OCI-LY7 (cell line): ENCODE measurements around the gene RHBDL1. TPM values are rescaled to one million over a fixed set of nuclear protein-coding genes. Genes with fewer than 3 reads are reported as not detected.

Experiments used
- BruUV-seq: library from RNA; stranded (reverse); fragments of 400-500 nt; replicated peaks from 2 replicates; lab custom pipeline; 2021; lab: Mats Ljungman, UMichigan
- CTCF ChIA-PET: fragments of 300-600 bp; sonication (Branson Sonifier 250); formaldehyde crosslinking; loops from one replicate; lab custom pipeline; 2022; ENCODE audit warnings: antibody characterized with exemption; ENCODE audit not compliant: unreplicated experiment; lab: Charles Lee
- POLR2A ChIA-PET: fragments of 300-600 bp; sonication (Branson Sonifier 250); formaldehyde crosslinking; loops from one replicate; lab custom pipeline; 2022; ENCODE audit warnings: antibody characterized with exemption; lab: Charles Lee
- DNase-seq: peaks from one replicate; pipeline ENCODE4 v3.0.0-alpha.2; 2015; ENCODE audit warnings: low spot score
- H2AFZ ChIP-seq: fragments of 200-600 bp; sonication (generic), shearing (Covaris generic); 2 replicates; pipeline ENCODE4 v1.6.1; 2014; ENCODE audit warnings: mild to moderate bottlenecking, antibody characterized with exemption, low read length, moderate library complexity
- H3K27ac ChIP-seq: fragments of 200-600 bp; sonication (generic); 2 replicates; pipeline ENCODE4 v1.5.1; 2014; ENCODE audit warnings: mixed run types, low read depth, mild to moderate bottlenecking, moderate library complexity, low read length, inconsistent platforms; ENCODE audit not compliant: poor library complexity, severe bottlenecking
- H3K36me3 ChIP-seq: fragments of 200-600 bp; sonication (generic); 2 replicates; pipeline ENCODE4 v1.6.1; 2014; ENCODE audit warnings: mild to moderate bottlenecking, antibody characterized with exemption, low read length, moderate library complexity, mixed read lengths; ENCODE audit not compliant: insufficient read depth
- H3K4me1 ChIP-seq: fragments of 200-600 bp; sonication (generic); 2 replicates; pipeline ENCODE4 v1.5.1; 2014; ENCODE audit warnings: mild to moderate bottlenecking, low read length; ENCODE audit not compliant: insufficient read depth, poor library complexity, severe bottlenecking
- H3K4me2 ChIP-seq: fragments of 200-600 bp; sonication (generic); 2 replicates; pipeline ENCODE4 v1.6.1; 2014; ENCODE audit warnings: mild to moderate bottlenecking, low read length
- H3K4me3 ChIP-seq: fragments of 200-600 bp; sonication (generic); 2 replicates; pipeline ENCODE4 v1.5.1; 2014; ENCODE audit warnings: mild to moderate bottlenecking, low read depth, low read length; ENCODE audit not compliant: poor library complexity, severe bottlenecking
- H3K79me2 ChIP-seq: fragments of 200-600 bp; sonication (generic); 2 replicates; pipeline ENCODE4 v1.6.1; 2016; ENCODE audit warnings: low read depth, mild to moderate bottlenecking, low read length, moderate library complexity, mixed read lengths; ENCODE audit not compliant: insufficient read depth
- H3K9me2 ChIP-seq: fragments of 200-600 bp; sonication (generic); 2 replicates; pipeline ENCODE4 v1.6.1; 2016; ENCODE audit warnings: mild to moderate bottlenecking, low read length, mixed read lengths; ENCODE audit not compliant: insufficient read depth
- H3K9me3 ChIP-seq: fragments of 200-600 bp; sonication (generic); 2 replicates; pipeline ENCODE4 v1.6.1; 2014; ENCODE audit warnings: mild to moderate bottlenecking, mixed run types, low read length, mixed read lengths
- H4K20me1 ChIP-seq: fragments of 200-600 bp; sonication (generic); 2 replicates; pipeline ENCODE4 v1.6.1; 2014; ENCODE audit warnings: mild to moderate bottlenecking, antibody characterized with exemption, low read length, moderate library complexity, mixed read lengths; ENCODE audit not compliant: insufficient read depth
- CTCF ChIP-seq: fragments of 200-600 bp; sonication (generic); conservative IDR thresholded peaks from 2 replicates; pipeline ENCODE4 v1.5.1; 2014; ENCODE audit warnings: mild to moderate bottlenecking, antibody characterized with exemption, low read length, moderate library complexity, mixed read lengths
- EZH2phosphoT487 ChIP-seq: fragments of 200-600 bp; sonication (generic); IDR thresholded peaks from 2 replicates; pipeline ENCODE4 v1.6.1; 2018; ENCODE audit warnings: low read depth, borderline replicate concordance, mild to moderate bottlenecking, mixed run types, antibody characterized with exemption, low read length, moderate library complexity, mixed read lengths
- intact Hi-C: fragments of 100-400 bp; cut with micrococcal nuclease; formaldehyde crosslinking; loops from one replicate; pipeline ENCODE4 v1.10.0; 2022; ENCODE audit not compliant: unreplicated experiment
- total RNA-seq, 2 experiments: library from RNA; depleted of rRNA in 1 of 2; stranded (reverse); fragments of >200 nt in 1 of 2; shearing (Covaris generic) in 1 of 2; gene quantifications; 2 replicates each; pipeline ENCODE4 v1.2.3, GENCODE V29; 2014 to 2022

RHBDL1 gene
- total RNA-seq, 2 experiments from 2014 or later: 4.2 TPM

- no TSS peak for BruUV-seq
- no peaks in the 10 kb centered on the region for H4K20me1 ChIP-seq
- H3K9me3 ChIP-seq: no peaks in the 10 kb centered on the region
- H3K36me3 ChIP-seq: peaks cover 8% of the 10 kb centered on the region; the same call in 1 of the 2 replicates
- no peak overlapping the region for H3K4me3 ChIP-seq
- peak overlapping the region; percentile 73 for H3K27ac ChIP-seq
- CTCF ChIA-PET: no interaction called here
- H3K79me2 ChIP-seq: peaks cover 8% of the 10 kb centered on the region; the same call in 1 of the 2 replicates
- intact Hi-C loops: no loop called here
- no peaks in the 10 kb centered on the region for H3K9me2 ChIP-seq
- peaks cover 51% of the 10 kb centered on the region for H3K4me1 ChIP-seq
- no peak for DNase-seq
- POLR2A ChIA-PET: no interaction called here
- H2AFZ ChIP-seq: no peak overlapping the region
- no peak for TF ChIP-seq EZH2phosphoT487
- TF ChIP-seq CTCF: no peak
- H3K4me2 ChIP-seq: peak overlapping the region; percentile 72; the same call in 1 of the 2 replicates
These were observed 37.4 kb upstream of the RHBDL1 start for GRCh38 chr16:638034-638543.

GRCh38 chr16:638836-639235 lies 36.6 kb upstream of the RHBDL1 start:
- ChIA-PET CTCF (no interaction called here), POLR2A (no interaction called here)
- H3K4me2 ChIP-seq: peak overlapping the region; percentile 70
- H3K36me3 ChIP-seq: peaks cover 8% of the 10 kb centered on the region; the same call in 1 of the 2 replicates
- intact Hi-C loops: no loop called here
- H3K4me3 ChIP-seq: peak overlapping the region; percentile 41
- H3K27ac ChIP-seq: peak overlapping the region; percentile 73
- H2AFZ ChIP-seq: peak overlapping the region; percentile 84
- BruUV-seq: no TSS peak
- no peak for DNase-seq
- no peaks in the 10 kb centered on the region for H3K9me3 ChIP-seq
- peaks cover 8% of the 10 kb centered on the region; the same call in 1 of the 2 replicates for H3K79me2 ChIP-seq
- no peaks in the 10 kb centered on the region for H4K20me1 ChIP-seq
- TF ChIP-seq EZH2phosphoT487: no peak
- TF ChIP-seq CTCF: no peak
- H3K4me1 ChIP-seq: peaks cover 54% of the 10 kb centered on the region
- no peaks in the 10 kb centered on the region for H3K9me2 ChIP-seq

GRCh38 chr16:640614-641013 lies 34.9 kb upstream of the RHBDL1 start:
- BruUV-seq: no TSS peak
- POLR2A ChIA-PET: no interaction called here

More at GRCh38 chr16:640614-641013, 34.9 kb upstream of the RHBDL1 start:
- Histone ChIP-seq H3K9me3 (no peaks in the 10 kb centered on the region), H2AFZ (no peak overlapping the region), H4K20me1 (no peaks in the 10 kb centered on the region), H3K79me2 (peaks cover 3% of the 10 kb centered on the region; the same call in 1 of the 2 replicates), H3K36me3 (no peaks in the 10 kb centered on the region), H3K27ac (no peak overlapping the region), H3K4me2 (peak overlapping the region; percentile 89), H3K9me2 (no peaks in the 10 kb centered on the region), H3K4me3 (peak overlapping the region; percentile 78), H3K4me1 (peaks cover 48% of the 10 kb centered on the region)
- no peak for TF ChIP-seq EZH2phosphoT487
- TF ChIP-seq CTCF: no peak
- DNase-seq: no peak
- CTCF ChIA-PET: no interaction called here
- intact Hi-C loops: no loop called here
